Activated CD4-positive, alpha-beta T cell treated with anti-CD3 and anti-CD28 coated beads, Interleukin-2, Interleukin-6, amounts not matched to agents 100 ng/mL and 50 ng/mL, durations not matched to agents 16 hours and 8 hours (primary cell): ENCODE measurements around the gene GAS2L1.

Source experiments
- DNase-seq: peaks from one replicate; pipeline ENCODE4 v3.0.0-alpha.2; 2020

Gene GAS2L1

DNA sequence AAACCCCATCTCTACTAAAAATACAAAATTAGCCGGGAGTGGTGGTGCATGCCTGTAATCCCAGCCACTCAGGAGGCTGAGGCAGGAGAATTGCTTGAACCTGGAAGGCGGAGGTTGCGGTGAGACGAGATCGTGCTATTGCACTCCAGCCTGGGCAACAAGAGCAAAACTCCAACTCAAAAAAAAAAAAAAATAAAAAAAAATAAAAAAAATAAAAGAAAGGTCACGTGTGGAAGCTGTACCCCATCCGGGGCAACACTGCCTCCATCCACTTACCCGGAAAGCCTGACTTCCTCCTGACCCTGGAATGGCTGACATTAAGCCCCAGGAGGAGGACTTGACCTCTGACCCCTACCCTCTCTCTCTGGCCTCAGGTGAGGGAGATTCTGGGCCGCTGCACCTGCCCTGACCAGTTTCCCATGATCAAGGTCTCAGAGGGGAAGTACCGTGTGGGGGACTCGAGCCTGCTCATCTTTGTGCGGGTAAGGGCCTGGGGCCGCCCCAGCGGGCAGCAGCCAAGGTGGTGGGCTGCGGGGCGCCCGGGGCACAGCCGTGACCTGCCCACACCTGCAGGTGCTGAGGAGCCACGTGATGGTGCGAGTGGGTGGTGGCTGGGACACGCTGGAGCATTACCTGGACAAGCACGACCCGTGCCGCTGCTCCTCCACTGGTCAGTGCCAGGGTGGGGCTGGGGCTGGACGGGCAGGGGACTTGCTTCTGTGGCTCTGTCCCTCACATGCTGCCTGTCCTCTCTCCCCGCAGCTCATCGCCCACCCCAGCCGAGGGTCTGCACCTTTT lies 3.8 kb downstream of the GAS2L1 start:
- DNase-seq = no peak

DNA sequence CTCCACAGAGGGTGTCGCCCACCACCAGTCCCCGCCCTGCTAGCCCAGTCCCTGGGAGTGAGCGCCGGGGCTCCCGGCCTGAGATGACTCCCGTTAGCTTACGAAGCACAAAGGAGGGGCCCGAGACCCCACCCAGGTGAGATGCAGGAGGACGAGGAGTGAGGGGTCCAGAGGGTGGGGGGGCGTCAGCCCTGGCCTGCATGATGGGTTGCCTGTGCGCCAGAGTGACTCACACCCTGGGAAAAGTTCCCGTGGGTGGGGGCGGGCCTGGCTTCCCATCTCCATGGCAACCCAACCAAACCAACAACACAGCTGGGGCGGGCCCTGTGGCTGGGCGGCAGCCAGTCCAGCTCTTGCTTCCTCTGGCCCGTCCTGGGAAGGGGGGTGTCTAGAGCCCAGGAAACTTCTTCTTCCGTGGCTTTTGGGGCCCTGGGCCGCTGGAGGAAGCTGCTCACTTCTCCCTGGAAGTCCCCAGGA lies 4.5 kb downstream of the GAS2L1 start:
- peak; percentile 70 for DNase-seq

DNA sequence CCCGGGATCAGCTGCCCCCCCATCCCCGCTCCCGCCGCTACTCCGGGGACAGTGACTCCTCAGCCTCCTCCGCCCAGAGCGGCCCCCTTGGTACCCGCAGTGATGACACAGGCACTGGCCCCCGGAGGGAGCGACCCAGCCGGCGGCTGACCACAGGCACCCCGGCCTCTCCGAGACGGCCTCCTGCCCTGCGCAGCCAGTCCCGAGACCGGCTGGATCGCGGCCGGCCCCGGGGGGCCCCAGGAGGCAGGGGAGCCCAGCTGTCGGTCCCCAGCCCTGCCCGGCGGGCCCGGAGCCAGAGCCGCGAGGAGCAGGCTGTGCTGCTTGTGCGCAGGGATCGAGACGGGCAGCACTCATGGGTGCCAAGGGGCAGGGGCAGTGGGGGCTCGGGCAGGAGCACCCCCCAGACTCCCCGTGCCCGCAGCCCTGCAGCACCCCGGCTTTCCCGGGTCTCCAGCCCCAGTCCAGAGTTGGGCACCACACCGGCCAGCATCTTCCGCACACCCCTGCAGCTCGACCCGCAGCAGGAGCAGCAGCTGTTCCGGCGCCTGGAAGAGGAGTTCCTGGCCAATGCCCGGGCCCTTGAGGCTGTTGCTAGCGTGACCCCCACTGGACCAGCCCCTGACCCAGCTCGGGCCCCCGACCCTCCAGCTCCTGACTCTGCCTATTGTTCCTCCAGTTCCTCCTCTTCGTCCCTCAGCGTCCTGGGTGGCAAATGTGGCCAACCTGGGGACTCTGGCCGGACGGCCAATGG lies 5.2 kb downstream of the GAS2L1 start:
- no peak for DNase-seq

DNA sequence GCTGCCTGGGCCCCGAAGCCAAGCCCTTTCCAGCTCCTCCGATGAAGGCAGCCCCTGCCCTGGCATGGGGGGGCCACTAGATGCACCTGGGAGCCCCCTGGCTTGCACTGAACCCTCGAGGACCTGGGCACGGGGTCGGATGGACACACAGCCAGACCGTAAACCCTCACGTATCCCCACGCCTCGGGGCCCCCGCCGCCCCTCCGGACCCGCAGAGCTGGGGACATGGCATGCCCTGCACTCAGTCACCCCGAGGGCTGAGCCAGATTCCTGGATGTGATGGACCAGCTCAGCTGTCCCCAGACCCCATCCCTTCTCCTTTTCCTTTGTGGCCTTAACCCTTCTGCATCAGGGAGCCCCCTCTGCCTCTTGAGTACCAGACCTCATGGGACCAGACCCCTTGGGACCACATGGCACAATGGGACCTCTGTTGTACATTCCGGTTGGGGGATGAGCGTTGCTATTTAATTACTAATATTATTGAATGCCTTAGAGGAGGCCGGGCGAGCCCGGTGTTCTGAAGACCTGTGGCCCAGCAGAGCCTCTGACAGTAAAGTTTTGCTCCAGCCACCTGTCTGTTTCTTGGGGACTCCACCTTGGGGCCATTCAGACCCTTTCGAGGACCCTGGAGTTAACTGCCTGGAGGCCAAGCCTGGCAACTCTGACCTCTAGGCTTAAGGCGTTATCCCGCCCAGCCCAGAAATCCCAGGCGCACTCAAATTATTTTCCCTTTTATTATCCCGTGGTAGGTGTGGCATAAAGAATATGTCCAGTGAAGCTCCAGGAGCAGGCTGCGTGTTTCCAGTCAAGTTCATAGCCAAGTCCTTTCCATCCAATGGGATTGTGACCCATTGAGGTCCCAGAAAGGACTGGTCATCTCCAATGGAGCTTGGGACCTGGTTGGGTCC lies 6.0 kb downstream of the GAS2L1 start:
- no peak for DNase-seq

DNA sequence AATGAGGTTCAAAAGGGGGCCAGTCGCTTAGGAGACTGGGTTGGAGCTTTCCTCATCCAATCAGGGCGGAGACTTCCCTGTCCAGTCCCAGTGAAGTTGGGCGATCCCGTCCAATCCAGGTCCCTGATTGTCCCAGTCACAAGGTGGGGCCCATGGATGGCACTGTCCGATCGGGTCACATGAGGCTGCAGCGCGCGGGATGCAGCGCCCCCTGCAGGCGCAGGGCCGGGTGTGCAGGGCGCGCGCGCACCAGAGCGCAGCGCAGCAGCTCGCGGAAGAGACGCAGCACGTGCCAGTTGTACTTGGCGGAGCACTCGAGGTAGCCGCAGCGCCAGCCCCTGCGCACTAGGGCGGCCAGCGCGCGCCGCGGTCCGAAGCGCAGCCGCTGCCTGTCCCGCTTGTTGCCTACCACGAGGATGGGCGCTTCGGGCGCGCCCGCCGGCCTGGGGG lies 6.7 kb downstream of the GAS2L1 start:
- peak; percentile 56 for DNase-seq

DNA sequence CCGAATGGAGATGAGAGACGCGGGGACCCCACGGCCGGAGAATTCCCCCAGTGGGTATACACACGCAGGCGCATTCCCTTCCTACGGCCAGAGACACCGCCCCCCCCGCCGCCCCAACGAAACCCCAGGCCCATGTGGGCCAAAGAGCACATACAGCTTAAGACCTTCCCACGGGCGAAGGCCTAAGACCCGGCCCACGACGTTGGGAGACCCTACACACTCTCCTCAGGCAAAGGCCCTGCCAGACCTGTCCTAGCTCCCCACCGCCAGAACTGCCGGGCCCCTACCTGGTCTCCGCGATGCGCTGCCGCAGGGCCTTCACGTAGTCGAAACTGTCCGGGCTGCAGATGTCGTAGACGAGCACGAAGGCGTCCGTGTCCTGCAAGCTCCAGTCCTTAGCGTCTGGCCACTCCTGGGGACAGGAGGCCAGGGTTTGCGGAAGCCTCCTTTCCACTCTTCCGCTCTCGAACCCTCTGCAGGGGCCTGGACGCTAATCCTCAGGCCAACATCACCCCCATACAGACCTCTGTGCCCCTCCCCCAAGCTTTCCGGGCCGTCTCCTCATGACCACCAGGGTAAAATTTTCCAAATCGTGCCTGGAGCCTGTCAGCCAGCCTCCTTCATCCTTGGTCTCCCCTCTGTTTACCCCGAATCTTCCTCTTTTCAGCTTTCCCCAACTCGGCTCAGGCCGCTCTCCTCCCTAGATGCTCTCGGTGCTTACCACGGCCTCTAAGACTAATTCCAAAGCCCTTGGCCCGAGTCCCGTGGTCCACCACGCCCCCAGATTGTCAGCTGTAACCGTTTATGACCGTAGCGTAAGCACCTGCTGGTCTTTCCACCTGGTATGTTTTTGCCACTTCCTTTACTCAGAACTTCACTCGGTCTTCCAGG lies 7.4 kb downstream of the GAS2L1 start:
- no peak for DNase-seq

DNA sequence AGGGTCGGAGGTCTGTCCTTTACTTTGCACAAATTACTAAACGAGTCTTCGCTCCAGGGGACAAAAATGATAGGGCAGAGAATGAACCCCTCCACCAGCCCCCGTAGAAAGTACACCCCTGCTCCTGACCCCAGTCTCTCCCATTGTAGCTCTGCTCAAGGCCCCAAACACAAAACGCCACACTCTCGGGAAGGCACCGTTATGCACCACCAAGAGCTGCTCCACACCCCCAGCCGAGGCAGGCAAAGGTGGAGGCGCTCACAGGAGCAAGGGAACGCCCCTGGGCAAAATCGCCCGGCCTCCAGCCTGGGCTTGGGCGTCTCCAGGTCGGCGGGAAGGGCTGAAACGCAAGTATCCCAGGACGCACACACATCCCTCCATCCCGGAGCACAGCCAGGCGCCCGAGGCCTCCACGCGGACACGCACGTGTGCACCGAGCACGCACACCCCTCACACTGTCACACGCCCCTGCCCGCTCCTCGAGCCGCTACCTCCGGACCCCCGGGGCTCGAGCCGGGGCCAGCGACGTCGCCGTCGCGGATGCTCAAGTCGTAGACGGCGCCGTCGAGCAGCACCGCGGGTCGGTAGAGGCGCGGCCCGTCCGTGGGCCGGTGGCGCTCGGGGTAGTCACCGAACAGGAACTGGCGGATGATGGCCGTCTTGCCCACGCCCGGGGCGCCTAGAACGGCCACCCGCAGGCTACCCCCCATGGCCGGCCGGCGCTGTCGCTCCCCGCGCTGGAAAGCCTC lies 8.3 kb downstream of the GAS2L1 start:
- no peak for DNase-seq

DNA sequence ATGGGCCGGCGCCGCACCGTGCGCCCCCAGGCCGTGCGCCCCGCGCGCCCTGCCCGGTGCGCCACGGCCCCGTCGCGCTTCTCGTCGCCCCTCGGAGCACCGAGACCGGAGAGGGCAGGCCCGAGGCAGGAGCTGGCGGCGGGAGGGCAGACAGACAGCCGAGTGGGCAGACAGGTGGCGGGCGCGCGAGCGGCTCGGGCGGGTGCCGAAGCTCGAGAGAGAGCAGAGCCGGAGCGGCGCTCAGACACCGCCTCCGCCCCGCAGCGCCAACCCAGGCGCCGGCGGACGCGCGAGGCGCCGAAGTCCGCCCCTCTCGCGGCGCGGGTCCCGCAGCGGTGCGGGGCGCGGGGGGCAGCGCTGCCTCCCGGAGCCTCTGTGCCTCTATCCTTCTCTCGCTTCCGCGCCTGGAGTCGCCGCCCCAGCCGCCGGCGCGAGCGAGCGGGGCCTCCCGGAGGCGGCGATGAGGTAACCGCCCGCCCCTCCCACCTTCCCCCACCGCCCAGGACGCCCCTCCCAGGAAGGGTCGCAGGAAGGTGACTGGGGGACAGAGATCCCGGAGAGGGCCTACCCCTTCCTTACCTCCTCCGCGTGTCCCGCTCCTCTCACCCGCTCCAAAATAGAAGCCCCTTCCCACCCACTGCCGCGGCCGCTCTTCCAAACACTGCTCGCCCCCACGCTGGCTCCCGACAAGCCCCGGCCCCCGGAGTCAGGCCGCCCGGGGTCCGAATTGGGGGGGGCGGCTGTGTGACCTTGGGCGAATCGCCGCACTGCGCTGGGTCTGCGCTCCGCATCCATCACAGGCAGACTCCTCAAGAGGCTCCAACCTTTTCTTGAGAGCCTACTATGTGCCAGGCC lies 9.1 kb downstream of the GAS2L1 start, which contains the start of gene RASL10A:
TSS of gene RASL10A (minus strand) at position 412 of the 855 bp plus-strand sequence. CDS start 451 bp downstream, outside the sequence.
- no peak for DNase-seq

DNA sequence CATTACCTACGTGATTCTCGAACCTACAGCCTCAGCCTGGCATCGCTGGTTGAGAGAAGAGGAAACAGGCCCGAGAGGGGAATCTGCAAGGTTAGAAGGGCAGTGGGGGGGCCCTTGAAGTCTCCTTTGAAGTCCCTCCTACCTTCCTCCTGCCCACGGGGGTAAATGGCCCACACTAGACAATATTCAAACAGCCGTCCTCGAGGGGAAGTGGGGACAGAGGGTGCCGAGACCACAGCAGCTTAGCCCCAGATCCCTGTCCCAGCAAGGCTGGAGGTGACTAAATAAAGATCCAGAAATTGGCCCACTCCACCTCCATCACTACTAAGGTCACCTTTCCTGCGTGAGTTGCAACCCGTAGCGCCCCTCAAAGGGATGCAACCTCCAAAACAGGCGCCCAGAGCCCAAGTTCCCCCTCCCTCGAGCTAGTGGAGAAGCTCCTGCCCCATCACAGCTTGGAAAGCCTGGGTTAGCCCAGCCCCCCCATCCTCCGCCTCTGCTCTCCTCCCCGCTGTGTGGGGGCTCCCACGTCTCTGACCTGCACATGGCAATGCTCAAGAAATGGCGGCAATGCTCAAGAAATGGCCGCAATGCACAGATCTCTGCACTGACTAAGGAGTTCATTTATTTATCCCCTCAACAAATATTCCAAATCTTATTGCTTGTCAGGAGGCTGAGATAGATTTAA lies 9.8 kb downstream of the GAS2L1 start:
- no peak for DNase-seq

DNA sequence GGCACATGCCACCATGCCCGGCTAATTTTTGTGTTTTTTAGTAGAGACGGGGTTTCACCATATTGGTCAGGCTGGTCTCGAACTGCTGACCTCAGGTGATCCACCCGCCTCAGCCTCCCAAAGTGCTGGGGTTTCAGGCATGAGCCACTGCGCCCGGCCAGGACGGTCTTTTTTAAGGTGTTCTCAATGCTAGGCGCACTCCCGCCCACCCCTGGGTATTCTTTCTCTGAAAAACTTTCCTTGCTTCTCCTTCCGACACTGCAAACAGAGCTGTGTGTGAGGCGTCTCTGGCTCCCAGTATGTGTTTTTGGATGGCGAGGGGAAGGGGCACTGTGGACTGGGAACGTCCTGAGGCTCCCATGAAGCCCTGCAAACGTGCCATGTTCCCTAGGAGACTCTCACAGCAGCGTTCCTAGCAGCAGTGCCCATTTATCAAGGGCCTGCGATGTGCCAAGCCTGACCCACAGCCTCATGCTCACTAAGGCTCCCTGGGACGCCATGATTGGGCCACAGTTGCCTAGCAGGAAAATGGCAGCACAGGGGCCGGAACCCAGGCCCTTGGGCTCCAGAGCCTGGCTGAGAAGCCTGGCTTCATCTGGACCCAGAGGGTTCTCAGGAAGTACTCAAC lies 11.5 kb downstream of the GAS2L1 start:
- no peak for DNase-seq

DNA sequence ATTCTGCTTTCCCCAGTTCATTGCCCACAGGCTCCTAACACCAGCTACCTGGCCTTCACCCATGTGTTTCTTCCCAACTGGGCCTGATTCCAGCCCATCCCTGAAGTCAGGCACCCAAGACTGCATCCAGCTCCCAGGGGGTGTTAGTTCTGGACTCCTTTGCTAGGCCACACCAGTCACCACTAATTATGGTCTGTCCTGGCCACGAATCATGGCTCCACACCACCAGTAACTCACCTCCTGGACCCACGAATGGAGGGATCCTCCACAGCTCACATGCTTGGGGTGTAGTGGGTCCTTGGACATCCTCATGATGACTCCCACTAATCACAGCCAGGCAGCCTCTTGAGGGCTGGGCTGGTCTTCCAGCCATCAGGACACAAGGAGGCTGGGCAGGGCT lies 12.6 kb downstream of the GAS2L1 start:
- no peak for DNase-seq

DNA sequence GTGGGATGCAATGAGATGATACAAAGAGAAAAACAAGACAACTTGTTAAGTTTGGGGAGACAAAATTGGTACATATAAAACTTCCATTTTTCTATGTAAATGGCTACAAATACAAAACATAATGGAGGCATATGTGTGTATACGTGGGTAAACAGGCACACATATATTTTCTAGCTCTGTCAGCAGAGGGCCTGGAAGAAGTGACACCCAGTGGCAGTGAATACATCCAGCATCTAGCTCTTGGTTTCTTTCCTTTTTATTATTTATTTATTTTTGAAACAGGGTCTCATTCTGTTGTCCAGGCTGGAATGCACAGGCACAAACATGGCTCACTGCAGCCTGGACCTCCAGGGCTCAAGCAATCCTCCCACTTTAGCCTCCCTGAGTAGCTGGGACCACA lies 14.1 kb downstream of the GAS2L1 start:
- DNase-seq = no peak

DNA sequence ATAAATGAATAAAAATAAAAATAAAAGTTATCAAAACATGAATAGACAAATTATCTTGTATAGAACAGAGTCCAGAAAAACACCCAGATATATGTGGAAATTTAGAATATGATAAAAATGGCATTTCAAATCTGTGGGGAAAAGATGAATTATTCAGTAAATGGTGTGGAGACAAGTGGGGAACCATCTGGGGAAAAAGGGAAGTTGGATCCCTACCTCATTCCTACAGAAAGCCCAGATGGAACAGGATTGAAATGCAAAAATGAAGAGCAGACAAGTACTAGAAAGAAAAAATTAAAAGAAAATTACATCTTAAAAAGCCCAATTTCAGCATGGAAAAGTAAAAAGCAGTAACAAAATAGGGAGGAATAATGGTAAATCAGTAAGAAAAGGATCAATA lies 17.2 kb downstream of the GAS2L1 start:
- no peak for DNase-seq

DNA sequence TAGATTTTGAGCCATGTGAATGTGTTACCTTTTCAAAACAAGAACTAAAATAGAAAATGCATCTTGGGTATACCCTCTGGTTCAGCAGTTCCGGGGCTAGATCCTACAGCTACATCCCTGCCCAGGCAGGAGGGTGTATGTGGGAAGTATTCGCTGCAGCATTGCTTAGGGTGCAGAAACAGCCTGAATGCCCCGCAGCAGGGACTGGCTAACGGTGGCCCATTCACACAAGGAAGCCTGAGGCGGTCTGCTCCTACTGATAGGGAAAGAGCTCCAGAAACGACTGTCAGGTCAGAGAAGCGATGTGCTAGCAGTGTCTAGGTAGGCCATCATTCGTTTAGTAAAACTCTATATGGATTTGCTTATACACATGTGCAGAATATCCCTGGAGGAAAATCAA lies 18.9 kb downstream of the GAS2L1 start:
- DNase-seq = no peak

DNA sequence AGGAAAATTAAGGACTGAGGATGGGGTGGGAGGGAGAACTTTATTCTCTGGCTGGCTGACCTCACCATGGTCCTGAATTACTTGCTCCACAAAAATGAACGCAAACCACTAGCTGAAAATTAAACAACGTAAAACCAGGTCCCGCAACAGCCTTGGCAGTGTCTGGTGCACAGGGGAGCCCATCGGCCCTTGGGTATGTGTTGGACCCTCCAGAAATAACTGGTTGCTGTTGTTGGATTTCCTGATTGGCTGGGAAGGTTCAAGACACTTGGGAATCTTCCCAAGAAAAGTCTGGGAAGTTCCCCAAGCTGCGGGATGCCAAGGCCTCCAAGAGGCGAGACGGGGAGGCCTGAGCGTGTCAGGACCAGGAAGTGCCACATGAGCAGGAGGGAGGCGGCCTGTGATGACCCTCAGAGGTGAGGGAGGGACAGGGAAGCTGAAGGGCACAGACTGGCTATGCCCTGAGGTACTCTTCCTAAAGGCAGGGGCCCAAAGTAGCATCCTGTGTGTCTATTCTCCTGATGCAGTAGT lies 19.4 kb downstream of the GAS2L1 start:
- DNase-seq = no peak

DNA sequence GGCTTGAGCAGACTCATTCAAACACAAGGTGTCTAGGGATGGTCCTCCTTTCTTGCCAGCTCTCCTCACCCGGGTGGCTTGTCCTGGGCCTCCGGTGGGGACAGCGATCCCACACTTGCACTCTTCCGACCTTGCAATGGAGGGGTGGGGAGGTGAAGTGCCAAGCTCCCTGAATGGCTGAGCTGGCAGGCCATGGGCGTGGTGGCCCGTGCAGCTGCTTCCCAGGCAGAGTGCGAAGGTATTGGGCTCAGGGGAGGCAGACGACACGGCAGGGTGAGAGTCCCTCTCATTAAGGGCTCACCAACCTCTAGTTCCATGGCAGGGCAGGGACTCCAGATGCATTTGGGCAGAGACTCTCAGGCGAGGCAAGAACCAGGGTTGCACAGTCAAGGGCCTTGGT lies 20.0 kb downstream of the GAS2L1 start:
- DNase-seq = no peak

DNA sequence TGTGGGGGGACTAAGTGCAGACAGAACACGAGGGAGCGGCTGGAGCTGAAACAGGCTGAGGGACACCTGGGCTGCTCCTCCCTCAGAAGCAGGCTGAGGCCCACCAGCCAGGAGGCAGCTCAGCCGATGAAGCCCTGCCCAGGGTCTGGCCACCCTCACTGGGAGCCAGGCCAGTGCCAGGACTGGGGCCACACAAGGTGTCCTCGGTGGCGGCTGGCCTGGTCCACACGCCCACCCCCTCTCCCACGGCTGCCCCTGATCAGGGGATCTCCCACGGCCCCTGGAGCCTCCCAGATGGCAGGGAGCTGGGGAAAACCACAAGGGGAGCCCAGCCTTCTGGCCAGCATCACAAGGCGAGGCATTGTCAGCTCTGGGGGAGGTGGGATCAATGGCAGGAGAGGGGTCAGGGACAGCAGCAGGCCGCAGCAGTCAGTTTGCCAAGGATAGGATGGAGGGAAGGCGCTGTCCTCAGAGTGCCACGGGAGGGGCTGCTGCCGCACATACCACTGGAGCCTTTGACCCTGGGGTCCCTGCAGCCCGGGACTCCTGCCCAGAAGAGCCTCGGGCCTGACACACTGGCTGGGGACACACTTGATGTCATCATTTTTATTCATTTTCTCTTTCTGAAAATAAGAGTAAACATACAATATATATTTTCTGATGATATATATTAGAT lies 20.8 kb downstream of the GAS2L1 start:
- no peak for DNase-seq

DNA sequence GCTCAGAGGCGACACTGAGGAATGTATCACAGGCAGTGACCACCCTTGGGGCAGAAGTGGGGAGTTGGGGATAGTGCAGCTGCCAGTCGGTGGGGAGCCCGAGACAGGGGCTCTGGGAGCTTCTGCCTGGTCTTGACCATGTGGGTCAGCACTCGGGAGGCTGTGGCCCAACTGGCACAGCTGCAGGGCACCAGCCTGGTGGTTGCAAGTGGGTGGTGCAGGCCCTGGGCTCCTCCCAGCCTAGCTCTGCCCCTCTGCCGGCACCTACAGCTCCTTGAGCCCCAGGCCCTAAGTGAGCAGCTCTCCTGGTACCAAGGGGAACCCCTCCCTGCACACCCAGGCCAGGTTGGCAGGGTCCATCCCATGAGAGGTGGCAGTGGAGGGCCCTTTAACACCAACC lies 21.6 kb downstream of the GAS2L1 start:
- no peak for DNase-seq
